ENCODE results near the gene TRABD2B. TPM values are rescaled to one million over a fixed set of nuclear protein-coding genes. Genes with fewer than 3 reads are reported as not detected.

TRABD2B gene
- total and polyA plus RNA-seq, 2 donors (not counting 3 experiments of a cell fraction or from before 2014, with no cell fraction given): not detected

DNA sequence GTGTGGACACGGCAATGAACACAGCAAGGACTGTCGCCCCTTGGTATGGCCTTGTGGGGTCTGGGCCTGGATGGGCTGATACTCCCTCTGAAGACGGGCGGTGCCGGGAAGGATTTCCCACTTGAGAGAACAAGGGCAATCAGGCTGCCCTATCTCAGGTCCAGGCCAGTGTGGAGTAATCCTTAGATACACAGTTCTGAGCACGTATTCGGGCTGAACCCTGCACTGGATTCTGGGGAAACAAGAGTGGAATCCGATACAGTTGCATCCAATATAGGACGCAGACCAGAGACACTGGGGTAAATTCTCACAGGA is 177.7 kb downstream of the TRABD2B start:
- no TSS peak for BruUV-seq (replicated peaks)
- H3K4me3 ChIP-seq (replicated peaks in 1 of 3; ENCODE audit: insufficient read depth in 1 of 3, low read depth in 1 of 3, low read length in 3 of 3): no peak overlapping the region
- CTCF ChIA-PET: no interaction called here
- H3K4me2 ChIP-seq (ENCODE audit: insufficient read depth, low read length): no peak overlapping the region
- POLR2A ChIA-PET: no interaction called here
- H4K20me1 ChIP-seq (replicated peaks; ENCODE audit: control insufficient read depth, extremely low read depth, insufficient read depth, low read length): no peaks in the 10 kb centered on the region
- DNase-seq (ENCODE audit: low read depth, low spot score) (no peak), FAIRE-seq (no peak)
- no peak overlapping the region for H3K9ac ChIP-seq (replicated peaks; ENCODE audit: extremely low read depth, insufficient read depth, low read length)
- H3K9me3 ChIP-seq (replicated peaks; ENCODE audit: control insufficient read depth, insufficient read depth, low read length): no peaks in the 10 kb centered on the region
- H3K4me1 ChIP-seq (ENCODE audit: control insufficient read depth, extremely low read depth, insufficient read depth, low read length): no peaks in the 10 kb centered on the region
- H2AFZ ChIP-seq (ENCODE audit: low read depth, low read length): no peak overlapping the region
- no peak overlapping the region for H3K27ac ChIP-seq (ENCODE audit: insufficient read depth, low read depth, low read length)
- TF ChIP-seq, protein P1, sequence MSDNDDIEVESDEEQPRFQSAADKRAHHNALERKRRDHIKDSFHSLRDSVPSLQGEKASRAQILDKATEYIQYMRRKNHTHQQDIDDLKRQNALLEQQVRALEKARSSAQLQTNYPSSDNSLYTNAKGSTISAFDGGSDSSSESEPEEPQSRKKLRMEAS (IDR thresholded peaks at IDR 0.05; ENCODE audit: insufficient read depth, insufficient read length): no peak
- TF ChIP-seq POLR2A (IDR thresholded peaks at IDR 0.05; ENCODE audit: low read depth, low read length): no peak
- TF ChIP-seq JUN (IDR thresholded peaks at IDR 0.05; ENCODE audit: borderline replicate concordance, insufficient read depth, insufficient read length, low read depth): no peak
- no peak for TF ChIP-seq FOS (IDR thresholded peaks at IDR 0.05; ENCODE audit: borderline replicate concordance, insufficient read depth, low read length)
- no peaks in the 10 kb centered on the region for H3K79me2 ChIP-seq (ENCODE audit: control insufficient read depth, insufficient read depth, low read length)
- intact Hi-C loops (cut with micrococcal nuclease) (no loop called here), dilution Hi-C loops (cut with MboI; ENCODE audit: extremely low pct_ligation_motif_present, low sequenced_read_pairs) (no loop called here)
- H3K36me3 ChIP-seq (ENCODE audit: control insufficient read depth in 2 of 2, extremely low read depth in 1 of 2, insufficient read depth in 2 of 2, low read length in 2 of 2): no peaks in the 10 kb centered on the region
- no peaks in the 10 kb centered on the region for H3K27me3 ChIP-seq (ENCODE audit: control insufficient read depth in 2 of 2, insufficient read depth in 2 of 2, low read length in 2 of 2)
- no peaks in the 10 kb centered on the region for H3K9me1 ChIP-seq (replicated peaks; ENCODE audit: control insufficient read depth, extremely low read depth, insufficient read depth, low read length)

DNA sequence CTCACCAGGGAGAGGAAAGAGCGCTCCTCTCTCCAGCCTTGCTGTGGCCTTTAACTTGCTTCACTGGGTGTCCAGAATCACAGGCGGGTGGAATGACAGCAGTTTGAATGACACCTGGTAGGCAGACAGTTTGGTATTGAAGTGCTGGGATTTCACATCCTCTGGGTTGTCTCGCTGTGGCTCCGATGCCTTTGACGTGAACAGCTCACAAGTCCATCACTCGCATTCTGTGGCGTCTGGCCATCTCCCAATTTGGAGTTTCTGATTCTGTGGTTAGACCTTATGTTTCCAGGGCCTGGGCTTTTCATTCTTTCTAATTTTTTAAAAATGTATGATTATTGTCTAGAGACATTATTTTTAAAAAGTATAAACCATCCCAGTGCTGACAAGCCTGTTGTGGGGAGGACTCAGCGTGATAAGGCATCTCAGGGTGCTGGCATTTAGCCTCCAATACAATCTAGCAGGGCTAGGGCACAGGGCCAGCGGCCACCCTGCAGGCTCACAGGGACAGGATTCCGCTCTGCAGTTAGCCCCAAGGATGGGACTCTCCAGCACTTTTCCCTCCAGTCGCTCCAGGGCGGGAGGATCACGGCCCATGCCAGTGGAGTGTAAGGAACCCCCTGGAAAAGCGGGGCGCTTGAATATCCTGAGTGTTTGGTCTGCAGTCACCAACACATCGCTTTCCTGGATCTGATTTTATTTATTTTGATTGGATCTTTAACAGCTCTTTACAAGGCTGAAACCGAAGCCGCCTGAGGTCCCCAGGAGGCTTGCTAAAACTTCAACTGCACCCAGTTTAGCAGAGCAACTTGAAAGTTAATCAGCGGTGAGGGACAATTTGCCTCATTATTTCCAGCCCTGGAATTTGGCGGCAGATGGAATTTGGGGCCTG is 178.3 kb downstream of the TRABD2B start:
- no peaks in the 10 kb centered on the region for H3K36me3 ChIP-seq (ENCODE audit: control insufficient read depth in 2 of 2, extremely low read depth in 1 of 2, insufficient read depth in 2 of 2, low read length in 2 of 2)
- H3K9ac ChIP-seq (replicated peaks; ENCODE audit: extremely low read depth, insufficient read depth, low read length): no peak overlapping the region
- no peaks in the 10 kb centered on the region for H3K79me2 ChIP-seq (ENCODE audit: control insufficient read depth, insufficient read depth, low read length)
- ChIA-PET POLR2A (no interaction called here), CTCF (no interaction called here)
- DNase-seq (ENCODE audit: low read depth, low spot score) (no peak), FAIRE-seq (no peak)
- H3K4me2 ChIP-seq (ENCODE audit: insufficient read depth, low read length): no peak overlapping the region
- TF ChIP-seq POLR2AphosphoS5 (IDR thresholded peaks at IDR 0.05; ENCODE audit: insufficient read depth, low read depth, low read length): no peak
- no peak for TF ChIP-seq POLR2A (IDR thresholded peaks at IDR 0.05; ENCODE audit: low read depth, low read length)
- TF ChIP-seq EZH2 (IDR thresholded peaks at IDR 0.05; ENCODE audit: borderline replicate concordance, low read depth, low read length, severe bottlenecking): no peak
- TF ChIP-seq, protein P1 (IDR thresholded peaks at IDR 0.05; ENCODE audit: insufficient read depth, insufficient read length): no peak
- no peak for TF ChIP-seq FOS (IDR thresholded peaks at IDR 0.05; ENCODE audit: borderline replicate concordance, insufficient read depth, low read length)
- TF ChIP-seq GATA2 (IDR thresholded peaks at IDR 0.05; ENCODE audit: insufficient read depth, insufficient read length, low read depth, low read length): no peak
- TF ChIP-seq, protein P2, sequence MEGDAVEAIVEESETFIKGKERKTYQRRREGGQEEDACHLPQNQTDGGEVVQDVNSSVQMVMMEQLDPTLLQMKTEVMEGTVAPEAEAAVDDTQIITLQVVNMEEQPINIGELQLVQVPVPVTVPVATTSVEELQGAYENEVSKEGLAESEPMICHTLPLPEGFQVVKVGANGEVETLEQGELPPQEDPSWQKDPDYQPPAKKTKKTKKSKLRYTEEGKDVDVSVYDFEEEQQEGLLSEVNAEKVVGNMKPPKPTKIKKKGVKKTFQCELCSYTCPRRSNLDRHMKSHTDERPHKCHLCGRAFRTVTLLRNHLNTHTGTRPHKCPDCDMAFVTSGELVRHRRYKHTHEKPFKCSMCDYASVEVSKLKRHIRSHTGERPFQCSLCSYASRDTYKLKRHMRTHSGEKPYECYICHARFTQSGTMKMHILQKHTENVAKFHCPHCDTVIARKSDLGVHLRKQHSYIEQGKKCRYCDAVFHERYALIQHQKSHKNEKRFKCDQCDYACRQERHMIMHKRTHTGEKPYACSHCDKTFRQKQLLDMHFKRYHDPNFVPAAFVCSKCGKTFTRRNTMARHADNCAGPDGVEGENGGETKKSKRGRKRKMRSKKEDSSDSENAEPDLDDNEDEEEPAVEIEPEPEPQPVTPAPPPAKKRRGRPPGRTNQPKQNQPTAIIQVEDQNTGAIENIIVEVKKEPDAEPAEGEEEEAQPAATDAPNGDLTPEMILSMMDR (IDR thresholded peaks at IDR 0.05; ENCODE audit: extremely low read depth in 1 of 2, insufficient read depth in 1 of 2, low read depth in 1 of 2, low read length in 2 of 2): no peak
- no peak for TF ChIP-seq MYC (IDR thresholded peaks at IDR 0.05; ENCODE audit: low read depth, low read length)
- no peak for TF ChIP-seq JUN (IDR thresholded peaks at IDR 0.05; ENCODE audit: borderline replicate concordance, insufficient read depth, insufficient read length, low read depth)
- no peaks in the 10 kb centered on the region for H3K4me1 ChIP-seq (ENCODE audit: control insufficient read depth, extremely low read depth, insufficient read depth, low read length)
- no peak overlapping the region for H2AFZ ChIP-seq (ENCODE audit: low read depth, low read length)
- H3K9me3 ChIP-seq (replicated peaks; ENCODE audit: control insufficient read depth, insufficient read depth, low read length): no peaks in the 10 kb centered on the region
- no peak overlapping the region for H3K27ac ChIP-seq (ENCODE audit: insufficient read depth, low read depth, low read length)
- no peak overlapping the region for H3K4me3 ChIP-seq (replicated peaks in 1 of 3; ENCODE audit: insufficient read depth in 1 of 3, low read depth in 1 of 3, low read length in 3 of 3)
- no peaks in the 10 kb centered on the region for H3K9me1 ChIP-seq (replicated peaks; ENCODE audit: control insufficient read depth, extremely low read depth, insufficient read depth, low read length)
- intact Hi-C loops (cut with micrococcal nuclease): no loop called here
- no TSS peak for BruUV-seq (replicated peaks)
- H3K27me3 ChIP-seq (ENCODE audit: control insufficient read depth in 2 of 2, insufficient read depth in 2 of 2, low read length in 2 of 2): no peaks in the 10 kb centered on the region
- no peaks in the 10 kb centered on the region for H4K20me1 ChIP-seq (replicated peaks; ENCODE audit: control insufficient read depth, extremely low read depth, insufficient read depth, low read length)
- dilution Hi-C loops (cut with MboI; ENCODE audit: extremely low pct_ligation_motif_present, low sequenced_read_pairs): no loop called here
